ENCODE results near the gene EPHA4.

Gene EPHA4

GRCh38 chr2:221473451-221473850 lies 98.7 kb downstream of the EPHA4 start:
- no peak for DNase-seq (ENCODE audit: low spot score)

GRCh38 chr2:221468317-221468716 lies 103.8 kb downstream of the EPHA4 start:
- DNase-seq (ENCODE audit: low spot score) = no peak

GRCh38 chr2:221467610-221468009 lies 104.5 kb downstream of the EPHA4 start:
- peak; percentile 4 for DNase-seq (ENCODE audit: low spot score)

- no peak for DNase-seq (ENCODE audit: low spot score)
Measured at GRCh38 chr2:221466744-221467143, 105.4 kb downstream of the EPHA4 start.

- DNase-seq (ENCODE audit: low spot score) = peak; percentile 59
Measured at GRCh38 chr2:221465776-221466175, 106.3 kb downstream of the EPHA4 start.

GRCh38 chr2:221464971-221465370 lies 107.1 kb downstream of the EPHA4 start:
- no peak for DNase-seq (ENCODE audit: low spot score)

GRCh38 chr2:221463241-221463896 lies 108.7 kb downstream of the EPHA4 start:
- peak; percentile 24 for DNase-seq (ENCODE audit: low spot score)

GRCh38 chr2:221461901-221462300 lies 110.2 kb downstream of the EPHA4 start:
- peak; percentile 65 for DNase-seq (ENCODE audit: low spot score)

- DNase-seq (ENCODE audit: low spot score) = no peak
Measured at GRCh38 chr2:221460136-221460535, 112.0 kb downstream of the EPHA4 start.

GRCh38 chr2:221458578-221458977 lies 113.5 kb downstream of the EPHA4 start:
- no peak for DNase-seq (ENCODE audit: low spot score)

GRCh38 chr2:221455214-221455613 lies 116.9 kb downstream of the EPHA4 start:
- DNase-seq (ENCODE audit: low spot score) = no peak

- DNase-seq (ENCODE audit: low spot score) = no peak
Measured at GRCh38 chr2:221454459-221455105, 117.5 kb downstream of the EPHA4 start.

- no peak for DNase-seq (ENCODE audit: low spot score)
Measured at GRCh38 chr2:221451862-221452788, 120.0 kb downstream of the EPHA4 start.

GRCh38 chr2:221450280-221450679 lies 121.8 kb downstream of the EPHA4 start:
- no peak for DNase-seq (ENCODE audit: low spot score)

- DNase-seq (ENCODE audit: low spot score) = no peak
Measured at GRCh38 chr2:221449406-221449805, 122.7 kb downstream of the EPHA4 start.

- DNase-seq (ENCODE audit: low spot score) = no peak
Measured at GRCh38 chr2:221448844-221449390, 123.2 kb downstream of the EPHA4 start.

GRCh38 chr2:221448057-221448843 lies 123.9 kb downstream of the EPHA4 start:
- DNase-seq (ENCODE audit: low spot score) = no peak

- DNase-seq (ENCODE audit: low spot score) = peak; percentile 54
Measured at GRCh38 chr2:221447310-221447709, 124.8 kb downstream of the EPHA4 start.

- DNase-seq (ENCODE audit: low spot score) = peak; percentile 35
Measured at GRCh38 chr2:221446140-221446539, 126.0 kb downstream of the EPHA4 start.

GRCh38 chr2:221444106-221444505 lies 128.0 kb downstream of the EPHA4 start:
- DNase-seq (ENCODE audit: low spot score) = peak; percentile 65

GRCh38 chr2:221443645-221444044 lies 128.5 kb downstream of the EPHA4 start:
- DNase-seq (ENCODE audit: low spot score) = no peak

GRCh38 chr2:221442128-221442527 lies 130.0 kb downstream of the EPHA4 start:
- no peak for DNase-seq (ENCODE audit: low spot score)

Measured in kidney tubule cell (primary cell).